ENCODE measurements around the gene SS18. TPM values are rescaled to one million over a fixed set of nuclear protein-coding genes. Genes with fewer than 3 reads are reported as not detected.

The SS18 gene
- total RNA-seq, 1 donor = 139 TPM

- no peak for TF ChIP-seq CTCF (IDR thresholded peaks at IDR 0.05; ENCODE audit: insufficient read depth, low read depth, low read length)
- no peak overlapping the region for H3K4me3 ChIP-seq (ENCODE audit: low read depth, low read length)
- no peak for DNase-seq (ENCODE audit: low read depth)
These were observed 53.8 kb downstream of the SS18 start for GRCh38 chr18:26036635-26037034.

GRCh38 chr18:26034850-26035497 lies 55.4 kb downstream of the SS18 start:
- no peak for DNase-seq (ENCODE audit: low read depth)
- no peak for TF ChIP-seq CTCF (IDR thresholded peaks at IDR 0.05; ENCODE audit: insufficient read depth, low read depth, low read length)
- H3K4me3 ChIP-seq (ENCODE audit: low read depth, low read length) = no peak overlapping the region

GRCh38 chr18:26022585-26022984 lies 67.8 kb downstream of the SS18 start:
- DNase-seq (ENCODE audit: low read depth) = no peak
- H3K4me3 ChIP-seq (ENCODE audit: low read depth, low read length) = no peak overlapping the region
- no peak for TF ChIP-seq CTCF (IDR thresholded peaks at IDR 0.05; ENCODE audit: insufficient read depth, low read depth, low read length)

GRCh38 chr18:26021061-26021754 lies 69.2 kb downstream of the SS18 start:
- no peak for TF ChIP-seq CTCF (IDR thresholded peaks at IDR 0.05; ENCODE audit: insufficient read depth, low read depth, low read length)
- no peak for DNase-seq (ENCODE audit: low read depth)
- H3K4me3 ChIP-seq (ENCODE audit: low read depth, low read length) = no peak overlapping the region

GRCh38 chr18:26017929-26018328 lies 72.5 kb downstream of the SS18 start:
- TF ChIP-seq CTCF (IDR thresholded peaks at IDR 0.05; ENCODE audit: insufficient read depth, low read depth, low read length) = no peak
- no peak overlapping the region for H3K4me3 ChIP-seq (ENCODE audit: low read depth, low read length)
- DNase-seq (ENCODE audit: low read depth) = no peak

GRCh38 chr18:26014462-26014861 lies 76.0 kb downstream of the SS18 start:
- TF ChIP-seq CTCF (IDR thresholded peaks at IDR 0.05; ENCODE audit: insufficient read depth, low read depth, low read length) = no peak
- DNase-seq (ENCODE audit: low read depth) = no peak
- no peak overlapping the region for H3K4me3 ChIP-seq (ENCODE audit: low read depth, low read length)

Data from fibroblast of villous mesenchyme (primary cell).